Activated CD4-positive, alpha-beta T cell treated with anti-CD3 and anti-CD28 coated beads, Interleukin-2, Interleukin-6, amounts not matched to agents 100 ng/mL and 50 ng/mL, durations not matched to agents 16 hours and 8 hours (primary cell): ENCODE measurements around the gene MKI67.
"Not testable (repeated sequence)": the region's sequence is repeated elsewhere in the genome, so short reads cannot be mapped to it uniquely, and the experiment has no call there.

Source experiments
- DNase-seq: peaks from one replicate; pipeline ENCODE4 v3.0.0-alpha.2; 2020

The MKI67 gene

GRCh38 chr10:128149267-128150014 is 23.2 kb upstream of the MKI67 start:
- DNase-seq, result no peak

- no peak for DNase-seq
Observed at GRCh38 chr10:128147669-128148068, 21.4 kb upstream of the MKI67 start.

- peak; percentile 41 for DNase-seq
Observed at GRCh38 chr10:128147064-128147463, 20.8 kb upstream of the MKI67 start.

- no peak for DNase-seq
Observed at GRCh38 chr10:128144547-128144946, 18.3 kb upstream of the MKI67 start.

GRCh38 chr10:128143531-128143930 is 17.3 kb upstream of the MKI67 start:
- DNase-seq, result no peak

- no peak for DNase-seq
Observed at GRCh38 chr10:128140425-128140824, 14.2 kb upstream of the MKI67 start.

GRCh38 chr10:128138429-128138828 is 12.2 kb upstream of the MKI67 start:
- not testable (repeated sequence) for DNase-seq

- DNase-seq, result no peak
Observed at GRCh38 chr10:128137877-128138276, 11.7 kb upstream of the MKI67 start.

- no peak for DNase-seq
Observed at GRCh38 chr10:128130051-128130450, 3.8 kb upstream of the MKI67 start.

- DNase-seq, result no peak
Observed at GRCh38 chr10:128128582-128128981, 2.4 kb upstream of the MKI67 start.

GRCh38 chr10:128125416-128125943 is 743 bp downstream of the MKI67 start:
- peak; percentile 26 for DNase-seq

GRCh38 chr10:128124813-128125403 is 1.3 kb downstream of the MKI67 start:
- DNase-seq, result no peak

GRCh38 chr10:128123846-128124245 is 2.4 kb downstream of the MKI67 start:
- DNase-seq, result no peak

- DNase-seq, result no peak
Observed at GRCh38 chr10:128122931-128123330, 3.3 kb downstream of the MKI67 start.

GRCh38 chr10:128121750-128122412 is 4.3 kb downstream of the MKI67 start:
- DNase-seq, result no peak

GRCh38 chr10:128116851-128117615 is 9.2 kb downstream of the MKI67 start:
- DNase-seq, result no peak

GRCh38 chr10:128116187-128116586 is 10.0 kb downstream of the MKI67 start:
- DNase-seq, result no peak

GRCh38 chr10:128115356-128115755 is 10.9 kb downstream of the MKI67 start:
- DNase-seq, result no peak

GRCh38 chr10:128114901-128115300 is 11.3 kb downstream of the MKI67 start:
- DNase-seq, result no peak

GRCh38 chr10:128113026-128113425 is 13.2 kb downstream of the MKI67 start:
- no peak for DNase-seq

GRCh38 chr10:128111696-128112095 is 14.5 kb downstream of the MKI67 start:
- no peak for DNase-seq

- no peak for DNase-seq
Observed at GRCh38 chr10:128110339-128110738, 15.9 kb downstream of the MKI67 start.

- DNase-seq, result no peak
Observed at GRCh38 chr10:128109707-128110106, 16.5 kb downstream of the MKI67 start.
